GM23338 (cell line): Measurements from ENCODE around the gene DAO. TPM values are rescaled to one million over a fixed set of nuclear protein-coding genes. Genes with fewer than 3 reads are reported as not detected.

Experiments used
- ATAC-seq: fragments of 200-7000 bp; cut with Tn5 transposase; 3 replicates; pipeline ENCODE4 v1.9.1; 2020
- DNase-seq: peaks from one replicate; pipeline ENCODE4 v3.0.0-alpha.2; 2015; ENCODE audit warnings: low spot score
- H2AFZ ChIP-seq: fragments of 200-600 bp; sonication (generic); 2 replicates; pipeline ENCODE4 v1.8.0; 2016; ENCODE audit warnings: antibody characterized with exemption, mild to moderate bottlenecking, moderate library complexity
- H3F3A ChIP-seq: fragments of 200-600 bp; sonication (generic); replicated peaks from 2 replicates; pipeline ENCODE4 v1.8.0; 2017; ENCODE audit warnings: antibody characterized with exemption, mixed run types, low read depth
- H3K27ac ChIP-seq: fragments of 200-600 bp; sonication (generic); 2 replicates; pipeline ENCODE4 v1.6.1; 2016; ENCODE audit warnings: low read depth
- H3K27me3 ChIP-seq: fragments of 200-600 bp; sonication (generic); 2 replicates; pipeline ENCODE4 v1.8.0; 2016; ENCODE audit warnings: mild to moderate bottlenecking, mixed run types, moderate library complexity; ENCODE audit not compliant: insufficient read depth
- H3K36me3 ChIP-seq: fragments of 200-600 bp; sonication (generic); 2 replicates; pipeline ENCODE4 v1.8.0; 2016; ENCODE audit warnings: mild to moderate bottlenecking; ENCODE audit not compliant: insufficient read depth
- H3K4me1 ChIP-seq: fragments of 200-600 bp; sonication (generic); 2 replicates; pipeline ENCODE4 v1.8.0; 2016; ENCODE audit warnings: mild to moderate bottlenecking, moderate library complexity; ENCODE audit not compliant: insufficient read depth
- H3K4me2 ChIP-seq: fragments of 200-600 bp; sonication (generic); 2 replicates; pipeline ENCODE4 v1.7.1; 2017; ENCODE audit warnings: mixed run types
- H3K4me3 ChIP-seq: fragments of 200-600 bp; sonication (generic); 2 replicates; pipeline ENCODE4 v1.6.1; 2016; ENCODE audit warnings: mixed run types
- H3K79me2 ChIP-seq: fragments of 200-600 bp; sonication (generic); replicated peaks from 2 replicates; pipeline ENCODE4 v1.8.0; 2017; ENCODE audit warnings: mild to moderate bottlenecking; ENCODE audit not compliant: insufficient read depth
- H3K9me2 ChIP-seq: fragments of 200-600 bp; sonication (generic); 2 replicates; pipeline ENCODE4 v1.8.0; 2017; ENCODE audit not compliant: insufficient read depth
- H4K20me1 ChIP-seq: fragments of 200-600 bp; sonication (generic); replicated peaks from 2 replicates; pipeline ENCODE4 v1.8.0; 2017; ENCODE audit warnings: mild to moderate bottlenecking; ENCODE audit not compliant: insufficient read depth
- H3K27ac Mint-ChIP-seq: 2 replicates; pipeline ENCODE4 v1.8.0; 2020; ENCODE audit warnings: inconsistent platforms, mild to moderate bottlenecking, moderate library complexity, mixed read lengths
- H3K27me3 Mint-ChIP-seq: 3 replicates; pipeline ENCODE4 v1.8.0; 2022; ENCODE audit warnings: low read depth, mild to moderate bottlenecking, moderate library complexity, mixed read lengths, inconsistent platforms; ENCODE audit not compliant: insufficient read depth, poor library complexity
- H3K36me3 Mint-ChIP-seq: 3 replicates; pipeline ENCODE4 v1.8.0; 2021; ENCODE audit warnings: low read depth, mild to moderate bottlenecking, inconsistent platforms, moderate library complexity, mixed read lengths
- H3K4me1 Mint-ChIP-seq: 3 replicates; pipeline ENCODE4 v1.8.0; 2020; ENCODE audit warnings: mild to moderate bottlenecking, inconsistent platforms, mixed read lengths
- H3K4me3 Mint-ChIP-seq: 3 replicates; pipeline ENCODE4 v1.8.0; 2021; ENCODE audit warnings: moderate library complexity, mild to moderate bottlenecking, inconsistent platforms, mixed read lengths
- H3K9me3 Mint-ChIP-seq: 3 replicates; pipeline ENCODE4 v1.8.0; 2020; ENCODE audit warnings: moderate library complexity, mild to moderate bottlenecking, inconsistent platforms, mixed read lengths
- CREB1 ChIP-seq: fragments of 250-450 bp; sonication (Bioruptor Pico); IDR thresholded peaks from 2 replicates; pipeline ENCODE4 v1.5.0; 2020; ENCODE audit warnings: low read depth, mild to moderate bottlenecking, moderate library complexity
- CTCF ChIP-seq, 2 experiments: fragments of 200-600 bp in 1 of 2; sonication (generic) in 1 of 2; conservative IDR thresholded peaks; 2 replicates each; pipeline versions ENCODE4 v1.5.1 to v1.6.1; 2016 to 2017; ENCODE audit warnings: antibody characterized with exemption in 2 of 2, low read depth in 2 of 2, mild to moderate bottlenecking in 2 of 2, moderate library complexity in 1 of 2
- ETS1 ChIP-seq: IDR thresholded peaks from 2 replicates; pipeline ENCODE4 v1.6.1; 2016; ENCODE audit warnings: antibody characterized with exemption
- EZH2 ChIP-seq: fragments of 200-600 bp; sonication (generic); IDR thresholded peaks from one replicate; pipeline ENCODE4 v1.8.0; 2017; ENCODE audit warnings: antibody characterized with exemption, mild to moderate bottlenecking, low read depth; ENCODE audit not compliant: unreplicated experiment
- EZH2phosphoT487 ChIP-seq: fragments of 200-600 bp; sonication (generic); IDR thresholded peaks from one replicate; pipeline ENCODE4 v1.8.1; 2018; ENCODE audit warnings: antibody characterized with exemption; ENCODE audit not compliant: unreplicated experiment
- JUNB ChIP-seq: IDR thresholded peaks from one replicate; pipeline ENCODE4 v1.6.1; 2016; ENCODE audit warnings: antibody characterized with exemption; ENCODE audit not compliant: unreplicated experiment
- NANOG ChIP-seq: IDR thresholded peaks from 2 replicates; pipeline ENCODE4 v1.6.1; 2016; ENCODE audit warnings: antibody characterized with exemption, borderline replicate concordance
- POLR2AphosphoS5 ChIP-seq: IDR thresholded peaks from 2 replicates; pipeline ENCODE4 v1.6.1; 2016; ENCODE audit warnings: antibody characterized with exemption, low read depth
- REST ChIP-seq: IDR thresholded peaks from one replicate; pipeline ENCODE4 v1.6.1; 2018; ENCODE audit warnings: antibody characterized with exemption; ENCODE audit not compliant: unreplicated experiment
- STAT1 ChIP-seq: IDR thresholded peaks from one replicate; pipeline ENCODE4 v1.6.1; 2016; ENCODE audit warnings: antibody characterized with exemption; ENCODE audit not compliant: unreplicated experiment
- ZNF114 ChIP-seq: fragments of 250-450 bp; sonication (Bioruptor Pico); IDR thresholded peaks from 2 replicates; pipeline ENCODE4 v1.5.0; 2020; ENCODE audit warnings: mild to moderate bottlenecking, moderate library complexity
- ZNF331 ChIP-seq: fragments of 250-450 bp; sonication (Bioruptor Pico); IDR thresholded peaks from 2 replicates; pipeline ENCODE4 v1.5.0; 2020; ENCODE audit warnings: low read depth, mild to moderate bottlenecking, moderate library complexity
- ZNF462 ChIP-seq: fragments of 250-450 bp; sonication (Bioruptor Pico); IDR thresholded peaks from 2 replicates; pipeline ENCODE4 v1.5.0; 2020; ENCODE audit warnings: mild to moderate bottlenecking, moderate library complexity
- polyA plus RNA-seq: library from polyadenylated mRNA; unstranded; fragments of >200 nt; fragmentation: Nextera tagmentation; extraction: Ambion mirVana; gene quantifications from 2 replicates; pipeline ENCODE4 v1.2.1, GENCODE V29; 2016
- total RNA-seq: library from RNA; depleted of rRNA; stranded (reverse); fragments of >200 nt; shearing (Covaris generic); gene quantifications from 2 replicates; pipeline ENCODE4 v1.2.3, GENCODE V29; 2014

DAO gene
- total and polyA plus RNA-seq, 2 experiments from 2014 or later: not detected

- H3K79me2 ChIP-seq: no peaks in the 10 kb centered on the region
- Mint-ChIP-seq H3K27ac (no peak overlapping the region), H3K4me1 (no peaks in the 10 kb centered on the region), H3K4me3 (no peak overlapping the region), H3K27me3 (peaks cover 6% of the 10 kb centered on the region), H3K9me3 (peaks cover 4% of the 10 kb centered on the region; the same call in 1 of the 3 replicates), H3K36me3 (no peaks in the 10 kb centered on the region)
- no peaks in the 10 kb centered on the region for H3F3A ChIP-seq
- TF ChIP-seq POLR2AphosphoS5 (no peak), ZNF331 (CRISPR knock-in tag) (no peak), EZH2 (no peak), ZNF114 (CRISPR knock-in tag) (no peak), CTCF (conservative IDR thresholded peaks at IDR 0.05; ENCODE audit: low read depth in 2 of 2) (no peak), EZH2phosphoT487 (no peak), ZNF462 (no peak), JUNB (no peak), NANOG (no peak), ETS1 (no peak), REST (no peak), STAT1 (no peak), CREB1 (no peak)
- no peak overlapping the region for H3K27ac ChIP-seq
- H3K4me2 ChIP-seq: no peak overlapping the region
- H3K36me3 ChIP-seq: no peaks in the 10 kb centered on the region
- DNase-seq (no peak), ATAC-seq (no peak)
- no peaks in the 10 kb centered on the region for H4K20me1 ChIP-seq
- H3K4me3 ChIP-seq: no peak overlapping the region
- no peak overlapping the region for H2AFZ ChIP-seq
- H3K9me2 ChIP-seq: no peaks in the 10 kb centered on the region
- no peaks in the 10 kb centered on the region for H3K27me3 ChIP-seq
- H3K4me1 ChIP-seq: no peaks in the 10 kb centered on the region; the same call in 1 of the 2 replicates
These were observed 8.1 kb downstream of the DAO start for GRCh38 chr12:108888031-108888430.
